ENCODE measurements around the gene PBLD. TPM values are rescaled to one million over a fixed set of nuclear protein-coding genes. Genes with fewer than 3 reads are reported as not detected.

The PBLD gene
- polyA plus RNA-seq, 1 donor from 2014 or later: 6.7 TPM

GRCh38 chr10:68305854-68306253 is 26.9 kb downstream of the PBLD start:
- H3F3A ChIP-seq (ENCODE audit: insufficient read depth, low read length, poor library complexity, severe bottlenecking): no peaks in the 10 kb centered on the region
- no peak overlapping the region for H3K27ac ChIP-seq (ENCODE audit: low read length)
- no peaks in the 10 kb centered on the region for H4K20me1 ChIP-seq (ENCODE audit: insufficient read depth)
- no peaks in the 10 kb centered on the region for H3K9me2 ChIP-seq (ENCODE audit: insufficient read depth, low read length)
- H3K4me3 ChIP-seq (ENCODE audit: low read length): no peak overlapping the region
- no peaks in the 10 kb centered on the region for H3K27me3 ChIP-seq (ENCODE audit: insufficient read depth, low read depth, low read length)
- TF ChIP-seq REST (IDR thresholded peaks at IDR 0.05; ENCODE audit: borderline replicate concordance): no peak
- no peak for TF ChIP-seq POLR2AphosphoS5 (IDR thresholded peaks at IDR 0.05)
- no peak for TF ChIP-seq CTCF (IDR thresholded peaks at IDR 0.05; ENCODE audit: poor library complexity, severe bottlenecking)
- no peak for TF ChIP-seq RAD21 (conservative IDR thresholded peaks at IDR 0.05)
- no peak for TF ChIP-seq MXI1 (conservative IDR thresholded peaks at IDR 0.05; ENCODE audit: poor library complexity, severe bottlenecking)
- no peak for TF ChIP-seq SMC3 (conservative IDR thresholded peaks at IDR 0.05; ENCODE audit: poor library complexity)
- TF ChIP-seq TAF1 (IDR thresholded peaks at IDR 0.05; ENCODE audit: low read depth): no peak
- TF ChIP-seq EP300 (conservative IDR thresholded peaks at IDR 0.05; ENCODE audit: poor library complexity, severe bottlenecking): no peak
- TF ChIP-seq EZH2 (IDR thresholded peaks at IDR 0.05; ENCODE audit: borderline replicate concordance, insufficient read depth, low read length, poor library complexity, severe bottlenecking): no peak
- no peaks in the 10 kb centered on the region for H3K79me2 ChIP-seq (replicated peaks; ENCODE audit: insufficient read depth, low read length)
- H3K36me3 ChIP-seq (ENCODE audit: insufficient read depth, low read length): no peaks in the 10 kb centered on the region
- H3K9ac ChIP-seq (ENCODE audit: low read length): no peak overlapping the region
- no peaks in the 10 kb centered on the region for H3K9me3 ChIP-seq (ENCODE audit: low read length)
- no peak overlapping the region for H3K4me2 ChIP-seq (ENCODE audit: low read length)
- no peak overlapping the region for H2AFZ ChIP-seq (ENCODE audit: low read depth, low read length)

GRCh38 chr10:68303849-68304412 is 28.8 kb downstream of the PBLD start:
- Histone ChIP-seq H3K4me3 (ENCODE audit: low read length) (no peak overlapping the region), H4K20me1 (ENCODE audit: insufficient read depth) (no peaks in the 10 kb centered on the region), H3K79me2 (replicated peaks; ENCODE audit: insufficient read depth, low read length) (no peaks in the 10 kb centered on the region), H3K4me2 (ENCODE audit: low read length) (no peak overlapping the region), H3K27ac (ENCODE audit: low read length) (no peak overlapping the region), H3K36me3 (ENCODE audit: insufficient read depth, low read length) (no peaks in the 10 kb centered on the region), H3F3A (ENCODE audit: insufficient read depth, low read length, poor library complexity, severe bottlenecking) (no peaks in the 10 kb centered on the region), H3K9me2 (ENCODE audit: insufficient read depth, low read length) (no peaks in the 10 kb centered on the region), H3K9ac (ENCODE audit: low read length) (no peak overlapping the region), H2AFZ (ENCODE audit: low read depth, low read length) (no peak overlapping the region), H3K27me3 (ENCODE audit: insufficient read depth, low read depth, low read length) (no peaks in the 10 kb centered on the region), H3K9me3 (ENCODE audit: low read length) (no peaks in the 10 kb centered on the region)
- TF ChIP-seq CTCF (IDR thresholded peaks at IDR 0.05; ENCODE audit: poor library complexity, severe bottlenecking) (no peak), POLR2AphosphoS5 (IDR thresholded peaks at IDR 0.05) (no peak), EP300 (conservative IDR thresholded peaks at IDR 0.05; ENCODE audit: poor library complexity, severe bottlenecking) (no peak), EZH2 (IDR thresholded peaks at IDR 0.05; ENCODE audit: borderline replicate concordance, insufficient read depth, low read length, poor library complexity, severe bottlenecking) (no peak), SMC3 (conservative IDR thresholded peaks at IDR 0.05; ENCODE audit: poor library complexity) (no peak), RAD21 (conservative IDR thresholded peaks at IDR 0.05) (no peak), TAF1 (IDR thresholded peaks at IDR 0.05; ENCODE audit: low read depth) (no peak), REST (IDR thresholded peaks at IDR 0.05; ENCODE audit: borderline replicate concordance) (no peak), MXI1 (conservative IDR thresholded peaks at IDR 0.05; ENCODE audit: poor library complexity, severe bottlenecking) (no peak)
